Measurements from ENCODE around the gene AKR1C2.
"Not testable (repeated sequence)": the region's sequence is repeated elsewhere in the genome, so short reads cannot be mapped to it uniquely, and the experiment has no call there.

AKR1C2 gene

GRCh38 chr10:5018134-5018533 is 14.5 kb upstream of the AKR1C2 start:
- DNase-seq (ENCODE audit: low spot score), result no peak
- TF ChIP-seq CTCF (IDR thresholded peaks at IDR 0.05; ENCODE audit: extremely low read depth, missing control alignments), result no peak

GRCh38 chr10:5014936-5015335 is 11.3 kb upstream of the AKR1C2 start:
- TF ChIP-seq CTCF (IDR thresholded peaks at IDR 0.05; ENCODE audit: extremely low read depth, missing control alignments), result no peak
- no peak for DNase-seq (ENCODE audit: low spot score)

- not testable (repeated sequence) for DNase-seq (ENCODE audit: low spot score)
Measured at GRCh38 chr10:5014200-5014910, 10.7 kb upstream of the AKR1C2 start.

GRCh38 chr10:5013385-5013784 is 9.7 kb upstream of the AKR1C2 start:
- DNase-seq (ENCODE audit: low spot score), result no peak
- TF ChIP-seq CTCF (IDR thresholded peaks at IDR 0.05; ENCODE audit: extremely low read depth, missing control alignments), result no peak

GRCh38 chr10:5012595-5012994 is 8.9 kb upstream of the AKR1C2 start:
- no peak for TF ChIP-seq CTCF (IDR thresholded peaks at IDR 0.05; ENCODE audit: extremely low read depth, missing control alignments)
- DNase-seq (ENCODE audit: low spot score), result no peak

- not testable (repeated sequence) for DNase-seq (ENCODE audit: low spot score)
Measured at GRCh38 chr10:5011392-5011791, 7.7 kb upstream of the AKR1C2 start.

GRCh38 chr10:5010043-5010442 is 6.4 kb upstream of the AKR1C2 start:
- not testable (repeated sequence) for DNase-seq (ENCODE audit: low spot score)

- DNase-seq (ENCODE audit: low spot score), result not testable (repeated sequence)
Measured at GRCh38 chr10:5008857-5009548, 5.3 kb upstream of the AKR1C2 start.

GRCh38 chr10:5004501-5004900 is 844 bp upstream of the AKR1C2 start:
- DNase-seq (ENCODE audit: low spot score), result not testable (repeated sequence)

- not testable (repeated sequence) for DNase-seq (ENCODE audit: low spot score)
Measured at GRCh38 chr10:5004030-5004385, 351 bp upstream of the AKR1C2 start.
